Endodermal cell (in vitro differentiated cells): ENCODE measurements around the gene ACAN. TPM values are rescaled to one million over a fixed set of nuclear protein-coding genes. Genes with fewer than 3 reads are reported as not detected.
A peak's percentile ranks its signal among the peaks of the same experiment; 100 is the strongest.

Experiments used
- DNase-seq: peaks from one replicate; pipeline ENCODE4 v3.0.0-alpha.2; 2017
- H3K27ac ChIP-seq: 2 replicates; pipeline ENCODE4 v1.5.1; 2013; ENCODE audit warnings: mild to moderate bottlenecking, low read depth, low read length, moderate library complexity
- H3K27me3 ChIP-seq: 2 replicates; pipeline ENCODE4 v1.6.1; 2013; ENCODE audit warnings: mild to moderate bottlenecking, low read length, moderate library complexity; ENCODE audit not compliant: insufficient read depth, control insufficient read depth, poor library complexity, severe bottlenecking
- H3K36me3 ChIP-seq: 2 replicates; pipeline ENCODE4 v1.7.0; 2013; ENCODE audit warnings: mild to moderate bottlenecking, low read length, moderate library complexity; ENCODE audit not compliant: control insufficient read depth, insufficient read depth
- H3K4me1 ChIP-seq: one replicate; pipeline ENCODE4 v1.7.0; 2013; ENCODE audit warnings: low read length; ENCODE audit not compliant: control insufficient read depth, insufficient read depth
- H3K4me3 ChIP-seq: 2 replicates; pipeline ENCODE4 v1.5.1; 2013; ENCODE audit warnings: mild to moderate bottlenecking, low read length, moderate library complexity
- H3K9ac ChIP-seq: 2 replicates; pipeline ENCODE4 v1.6.1; 2013; ENCODE audit warnings: mild to moderate bottlenecking, low read length, moderate library complexity; ENCODE audit not compliant: poor library complexity, severe bottlenecking; ENCODE audit errors: extremely low read depth
- H3K9me3 ChIP-seq: 2 replicates; pipeline ENCODE4 v1.6.1; 2013; ENCODE audit warnings: mild to moderate bottlenecking, low read length, moderate library complexity; ENCODE audit not compliant: control insufficient read depth
- H3K27ac Mint-ChIP-seq: 2 replicates; pipeline ENCODE4 v1.8.0; 2020; ENCODE audit warnings: mixed read lengths
- H3K27me3 Mint-ChIP-seq: 2 replicates; pipeline ENCODE4 v1.8.0; 2021; ENCODE audit warnings: mild to moderate bottlenecking, mixed read lengths; ENCODE audit not compliant: insufficient read depth
- H3K36me3 Mint-ChIP-seq: 2 replicates; pipeline ENCODE4 v1.8.0; 2020; ENCODE audit warnings: low read depth, mixed read lengths
- H3K4me1 Mint-ChIP-seq: 2 replicates; pipeline ENCODE4 v1.8.0; 2020; ENCODE audit warnings: mixed read lengths
- H3K4me3 Mint-ChIP-seq: 2 replicates; pipeline ENCODE4 v1.8.0; 2020; ENCODE audit warnings: mild to moderate bottlenecking, moderate library complexity, mixed read lengths
- H3K9me3 Mint-ChIP-seq: 2 replicates; pipeline ENCODE4 v1.8.0; 2020; ENCODE audit warnings: mild to moderate bottlenecking, mixed read lengths
- WGBS, 2 experiments: methylation state at CpG; one replicate each; pipeline versions ENCODE4 v1.1.5 to v1.1.7; 2013; ENCODE audit warnings: missing lambda C conversion rate in 2 of 2, mixed read lengths in 1 of 2; ENCODE audit not compliant: insufficient coverage in 1 of 2, insufficient read length in 1 of 2; 5-methylcytosine and 5-hydroxymethylcytosine counted together
- total RNA-seq, 2 donors: library from RNA; stranded (reverse); fragmentation: NEBNext Ultra II Directional in 1 of 2; extraction: Animal tissue kit (Norgen Biotek cat#: 25700) in 1 of 2; gene quantifications; 2 replicates in 1 of 2; 3 replicates in 1 of 2; pipeline ENCODE4 v1.2.1, GENCODE V29; 2021
- TF ChIP-seq, protein P1 (sequence below): fragments of 200-600 bp; sonication (generic); conservative IDR thresholded peaks from 2 replicates; pipeline ENCODE4 v1.5.0; 2021; ENCODE audit warnings: antibody characterized with exemption, mild to moderate bottlenecking

ACAN gene
- total RNA-seq, 2 donors from 2014 or later = 0.38 to 0.75 TPM

DNA sequence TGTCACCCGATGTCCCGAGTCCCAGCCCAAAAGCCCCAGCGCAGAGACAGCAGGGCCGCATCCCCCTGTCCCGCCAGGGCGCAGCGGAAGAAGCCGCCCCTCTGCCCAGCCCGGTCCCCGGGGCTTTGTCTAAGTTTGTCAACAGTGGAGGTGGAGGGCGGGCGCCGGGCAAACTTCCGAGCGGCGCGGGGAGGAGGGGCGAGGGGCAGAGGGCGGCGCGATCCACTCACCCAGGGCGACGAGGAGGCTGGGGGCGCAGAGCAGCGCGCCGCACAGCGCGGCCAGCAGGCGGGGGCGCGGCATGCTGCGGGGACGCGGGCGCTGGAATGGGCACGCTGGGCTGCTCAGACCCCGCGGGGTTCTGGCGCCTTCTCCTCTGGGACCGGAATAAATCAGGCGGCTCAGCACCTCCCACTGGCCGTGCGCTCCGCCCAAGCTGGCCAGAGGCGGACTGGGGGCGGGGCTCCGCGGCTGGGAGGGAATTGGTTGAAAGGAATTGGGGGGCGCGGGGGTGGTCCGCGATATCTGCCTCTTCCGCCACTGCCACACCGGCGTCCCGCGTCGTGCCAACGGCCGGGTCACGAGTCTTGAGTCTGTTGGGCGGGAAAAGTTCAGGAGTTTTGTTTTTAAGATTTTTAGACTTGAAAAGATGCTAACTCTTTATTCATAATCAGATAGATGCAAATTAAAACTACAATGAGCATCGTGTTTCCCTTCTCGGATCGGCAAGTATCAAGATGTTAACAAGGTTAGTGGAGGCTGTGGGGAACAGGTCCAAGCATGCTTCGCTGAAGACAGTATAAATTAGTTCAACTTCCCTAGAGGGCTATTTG is 110.0 kb downstream of the ACAN start, which contains the start of gene MFGE8:
Gene MFGE8 (minus strand): TSS at position 363 of the 833 bp plus-strand sequence. CDS start 60 bp downstream, at position 303.
- Mint-ChIP-seq H3K36me3 (peaks cover 30% of the 10 kb centered on the region), H3K27ac (peak within 1 kb of the TSS; percentile 92), H3K9me3 (no peaks in the 10 kb centered on the region), H3K4me1 (peaks cover 24% of the 10 kb centered on the region), H3K27me3 (peaks cover 4% of the 10 kb centered on the region), H3K4me3 (peak within 1 kb of the TSS; percentile 76)
- Histone ChIP-seq H3K9ac (peak within 1 kb of the TSS; percentile 86), H3K9me3 (no peaks in the 10 kb centered on the region), H3K27ac (peak within 1 kb of the TSS; percentile 82), H3K4me1 (no peaks in the 10 kb centered on the region), H3K27me3 (no peaks in the 10 kb centered on the region), H3K36me3 (peaks cover 21% of the 10 kb centered on the region), H3K4me3 (peak within 1 kb of the TSS; percentile 92)
- DNase-seq = peak; percentile 94
- TF ChIP-seq, protein P1, sequence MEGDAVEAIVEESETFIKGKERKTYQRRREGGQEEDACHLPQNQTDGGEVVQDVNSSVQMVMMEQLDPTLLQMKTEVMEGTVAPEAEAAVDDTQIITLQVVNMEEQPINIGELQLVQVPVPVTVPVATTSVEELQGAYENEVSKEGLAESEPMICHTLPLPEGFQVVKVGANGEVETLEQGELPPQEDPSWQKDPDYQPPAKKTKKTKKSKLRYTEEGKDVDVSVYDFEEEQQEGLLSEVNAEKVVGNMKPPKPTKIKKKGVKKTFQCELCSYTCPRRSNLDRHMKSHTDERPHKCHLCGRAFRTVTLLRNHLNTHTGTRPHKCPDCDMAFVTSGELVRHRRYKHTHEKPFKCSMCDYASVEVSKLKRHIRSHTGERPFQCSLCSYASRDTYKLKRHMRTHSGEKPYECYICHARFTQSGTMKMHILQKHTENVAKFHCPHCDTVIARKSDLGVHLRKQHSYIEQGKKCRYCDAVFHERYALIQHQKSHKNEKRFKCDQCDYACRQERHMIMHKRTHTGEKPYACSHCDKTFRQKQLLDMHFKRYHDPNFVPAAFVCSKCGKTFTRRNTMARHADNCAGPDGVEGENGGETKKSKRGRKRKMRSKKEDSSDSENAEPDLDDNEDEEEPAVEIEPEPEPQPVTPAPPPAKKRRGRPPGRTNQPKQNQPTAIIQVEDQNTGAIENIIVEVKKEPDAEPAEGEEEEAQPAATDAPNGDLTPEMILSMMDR = peak; percentile 49
- WGBS, 2 experiments = 2% methylated on average over 17 to 67 of the region's 67 CpGs

DNA sequence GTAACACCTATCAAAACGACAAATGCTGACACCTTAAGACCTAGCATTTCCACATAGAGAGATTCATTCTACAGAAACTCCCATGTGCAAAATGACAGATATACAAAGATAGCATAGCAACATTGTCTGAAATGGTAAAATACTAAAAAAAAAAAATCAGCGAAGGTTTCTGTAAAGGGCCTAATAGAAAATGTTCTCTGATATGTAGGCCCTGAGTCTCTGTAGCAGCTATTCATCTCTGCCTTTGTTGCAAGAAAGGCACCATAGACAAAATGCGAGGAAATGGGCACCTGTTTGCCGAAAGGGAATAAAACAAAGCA is 110.6 kb downstream of the ACAN start:
- Mint-ChIP-seq H3K27me3 (peaks cover 4% of the 10 kb centered on the region), H3K4me3 (peak overlapping the region; percentile 76), H3K9me3 (no peaks in the 10 kb centered on the region), H3K36me3 (peaks cover 25% of the 10 kb centered on the region), H3K4me1 (peaks cover 24% of the 10 kb centered on the region), H3K27ac (peak overlapping the region; percentile 92)
- Histone ChIP-seq H3K4me3 (peak overlapping the region; percentile 92), H3K27me3 (no peaks in the 10 kb centered on the region), H3K9ac (no peak overlapping the region), H3K36me3 (peaks cover 17% of the 10 kb centered on the region), H3K27ac (peak overlapping the region; percentile 47), H3K9me3 (no peaks in the 10 kb centered on the region), H3K4me1 (no peaks in the 10 kb centered on the region)
- no peak for DNase-seq
- TF ChIP-seq, protein P1 = no peak
- 82 to 100% methylated on average over 1 to 4 of the region's 4 CpGs for WGBS, 2 experiments

DNA sequence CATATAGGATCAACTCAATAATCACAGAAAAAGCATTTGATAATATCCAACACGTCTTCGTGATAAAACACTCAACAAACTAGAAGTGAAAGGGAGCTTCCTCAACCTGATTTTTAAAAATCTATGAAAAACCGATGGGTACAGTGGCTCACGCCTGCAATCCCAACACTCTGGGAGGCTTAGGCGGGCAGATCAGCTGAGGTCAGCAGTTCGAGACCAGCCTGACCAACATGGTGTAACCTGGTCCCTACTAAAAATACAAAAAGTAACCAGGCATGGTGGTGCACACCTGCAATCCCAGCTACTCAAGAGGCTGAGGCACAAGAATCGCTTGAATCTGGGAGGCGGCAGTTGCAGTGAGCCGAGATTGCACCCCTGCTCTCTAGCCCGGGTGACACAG is 112.1 kb downstream of the ACAN start:
- WGBS, 2 experiments = 95 to 97% methylated on average over 5 to 8 of the region's 10 CpGs
- peaks cover 4% of the 10 kb centered on the region for H3K27me3 Mint-ChIP-seq
- H3K4me1 Mint-ChIP-seq = peaks cover 20% of the 10 kb centered on the region
- Histone ChIP-seq H3K4me3 (no peak overlapping the region), H3K4me1 (no peaks in the 10 kb centered on the region), H3K9ac (no peak overlapping the region), H3K9me3 (no peaks in the 10 kb centered on the region), H3K36me3 (peaks cover 2% of the 10 kb centered on the region), H3K27ac (no peak overlapping the region), H3K27me3 (no peaks in the 10 kb centered on the region)
- peaks cover 10% of the 10 kb centered on the region for H3K36me3 Mint-ChIP-seq
- H3K9me3 Mint-ChIP-seq = no peaks in the 10 kb centered on the region
- no peak overlapping the region for H3K27ac Mint-ChIP-seq
- TF ChIP-seq, protein P1 = no peak
- no peak overlapping the region for H3K4me3 Mint-ChIP-seq
- DNase-seq = no peak
